Left ventricle myocardium inferior (tissue), 1 donor: ENCODE measurements around the gene NAT8L. TPM values are rescaled to one million over a fixed set of nuclear protein-coding genes. Genes with fewer than 3 reads are reported as not detected.

Experiments
- DNase-seq: peaks from one replicate; pipeline ENCODE4 v3.0.0-alpha.2; 2020
- H3K27ac ChIP-seq: fragments of 200-600 bp; replicated peaks from 2 replicates; pipeline ENCODE4 v1.8.0; 2021
- H3K27me3 ChIP-seq: fragments of 200-600 bp; 2 replicates; pipeline ENCODE4 v1.8.0; 2021; ENCODE audit warnings: low read depth
- H3K36me3 ChIP-seq: fragments of 200-600 bp; 2 replicates; pipeline ENCODE4 v1.8.0; 2021
- H3K4me1 ChIP-seq: fragments of 200-600 bp; 2 replicates; pipeline ENCODE4 v1.8.0; 2021
- H3K4me3 ChIP-seq: fragments of 200-600 bp; 2 replicates; pipeline ENCODE4 v1.8.0; 2021; ENCODE audit warnings: mild to moderate bottlenecking, moderate library complexity
- H3K9me3 ChIP-seq: fragments of 200-600 bp; replicated peaks from 2 replicates; pipeline ENCODE4 v1.8.0; 2021
- intact Hi-C: fragments of 100-400 bp; cut with micrococcal nuclease; formaldehyde crosslinking; loops from one replicate; pipeline ENCODE4 v1.11.0; 2022
- total RNA-seq: library from RNA; stranded (reverse); fragmentation: NEBNext Ultra II Directional; extraction: Animal tissue kit (Norgen Biotek cat#: 25700); gene quantifications from one replicate; pipeline ENCODE4 v1.2.1, GENCODE V29; 2021
- TF ChIP-seq, protein P1 (sequence below): fragments of 200-600 bp; IDR thresholded peaks from 2 replicates; pipeline ENCODE4 v1.8.0; 2021; ENCODE audit warnings: antibody characterized with exemption, mild to moderate bottlenecking, borderline replicate concordance
- donor health status: DM: no; HTN: yes; CAD: no; lungs with severe emphysema.

NAT8L gene
- total RNA-seq, 1 donor from 2014 or later = 0.52 TPM

DNA sequence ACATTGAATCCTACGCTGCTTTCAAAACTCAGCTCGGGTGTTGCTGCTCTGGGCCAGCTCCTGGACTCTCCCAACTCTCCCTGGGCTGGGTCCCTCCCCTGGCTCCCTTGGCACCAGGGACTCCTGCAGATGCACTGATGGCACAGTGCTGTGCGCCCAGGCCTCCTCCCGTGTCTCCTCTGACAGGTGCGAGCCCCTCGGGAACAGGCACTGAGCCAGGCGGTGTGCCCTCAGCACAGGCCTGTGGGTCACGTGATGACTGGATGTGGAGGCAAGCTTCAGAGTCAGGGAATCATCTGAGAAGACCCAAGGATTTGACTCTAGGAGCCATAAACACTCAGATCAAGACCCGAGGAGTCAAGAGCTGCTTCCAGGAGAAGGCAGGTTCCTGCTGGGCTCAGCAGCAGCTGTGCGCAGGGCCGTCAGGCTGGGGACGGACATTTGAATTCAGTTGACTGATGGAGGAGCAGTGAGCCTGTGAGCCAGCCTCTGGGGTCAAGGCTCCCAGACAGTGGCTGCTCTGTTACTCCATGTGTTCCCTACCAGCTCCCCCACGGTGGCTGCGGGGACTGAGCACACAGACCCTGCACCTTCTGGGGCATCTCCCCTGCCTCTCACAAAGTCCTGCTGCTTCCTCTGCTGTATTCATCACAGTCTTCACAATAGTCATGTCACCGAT, 33.0 kb downstream of the NAT8L start:
- Histone ChIP-seq H3K9me3 (peaks cover 21% of the 10 kb centered on the region), H3K4me3 (no peak overlapping the region), H3K27me3 (peaks cover 2% of the 10 kb centered on the region), H3K27ac (no peak overlapping the region), H3K36me3 (peaks cover 5% of the 10 kb centered on the region), H3K4me1 (no peaks in the 10 kb centered on the region)
- intact Hi-C loops = no loop called here
- no peak for DNase-seq
- TF ChIP-seq, protein P1, sequence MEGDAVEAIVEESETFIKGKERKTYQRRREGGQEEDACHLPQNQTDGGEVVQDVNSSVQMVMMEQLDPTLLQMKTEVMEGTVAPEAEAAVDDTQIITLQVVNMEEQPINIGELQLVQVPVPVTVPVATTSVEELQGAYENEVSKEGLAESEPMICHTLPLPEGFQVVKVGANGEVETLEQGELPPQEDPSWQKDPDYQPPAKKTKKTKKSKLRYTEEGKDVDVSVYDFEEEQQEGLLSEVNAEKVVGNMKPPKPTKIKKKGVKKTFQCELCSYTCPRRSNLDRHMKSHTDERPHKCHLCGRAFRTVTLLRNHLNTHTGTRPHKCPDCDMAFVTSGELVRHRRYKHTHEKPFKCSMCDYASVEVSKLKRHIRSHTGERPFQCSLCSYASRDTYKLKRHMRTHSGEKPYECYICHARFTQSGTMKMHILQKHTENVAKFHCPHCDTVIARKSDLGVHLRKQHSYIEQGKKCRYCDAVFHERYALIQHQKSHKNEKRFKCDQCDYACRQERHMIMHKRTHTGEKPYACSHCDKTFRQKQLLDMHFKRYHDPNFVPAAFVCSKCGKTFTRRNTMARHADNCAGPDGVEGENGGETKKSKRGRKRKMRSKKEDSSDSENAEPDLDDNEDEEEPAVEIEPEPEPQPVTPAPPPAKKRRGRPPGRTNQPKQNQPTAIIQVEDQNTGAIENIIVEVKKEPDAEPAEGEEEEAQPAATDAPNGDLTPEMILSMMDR = no peak

DNA sequence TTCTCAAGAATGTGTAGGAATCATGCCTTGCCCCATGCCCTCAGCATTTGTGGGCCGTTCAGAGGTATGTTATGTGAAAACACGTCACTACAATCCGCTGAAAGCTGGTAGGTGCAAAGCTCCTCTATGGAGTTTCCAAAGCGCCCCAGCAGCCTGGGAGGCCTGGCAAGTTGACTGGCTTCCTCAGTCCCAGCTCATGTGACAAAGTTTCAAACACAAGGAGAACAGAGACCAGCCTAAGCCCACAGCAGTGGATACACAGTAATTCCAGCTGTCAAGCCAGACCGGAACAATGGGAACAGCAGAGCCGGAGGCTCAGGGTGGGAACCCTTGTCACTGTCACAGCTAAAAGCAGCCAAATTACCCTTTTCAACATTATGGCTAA, 33.5 kb downstream of the NAT8L start:
- intact Hi-C loops = no loop called here
- Histone ChIP-seq H3K9me3 (peaks cover 20% of the 10 kb centered on the region), H3K27ac (no peak overlapping the region), H3K36me3 (peaks cover 5% of the 10 kb centered on the region), H3K4me1 (no peaks in the 10 kb centered on the region), H3K27me3 (peaks cover 3% of the 10 kb centered on the region), H3K4me3 (no peak overlapping the region)
- no peak for DNase-seq
- TF ChIP-seq, protein P1 = no peak

DNA sequence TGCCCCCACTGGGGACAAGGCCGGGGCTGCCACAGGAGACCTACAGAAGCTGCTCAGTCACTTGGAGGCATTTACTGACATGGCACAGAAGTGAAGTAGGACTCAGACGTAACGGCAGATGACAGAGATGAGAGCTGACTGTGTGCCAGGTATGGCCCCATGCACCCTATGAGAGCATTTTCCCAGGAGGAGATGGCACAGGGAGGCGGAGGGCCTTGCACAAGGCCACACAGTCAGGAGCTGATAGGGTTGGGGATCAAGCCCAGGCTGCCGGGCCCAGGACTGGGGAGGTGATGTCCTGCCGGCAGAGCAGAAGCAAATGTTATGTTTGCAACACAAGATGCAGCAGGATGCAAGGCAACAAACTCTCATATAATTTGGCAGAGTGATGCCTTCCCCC, 34.1 kb downstream of the NAT8L start:
- TF ChIP-seq, protein P1 = no peak
- no peaks in the 10 kb centered on the region for H3K4me1 ChIP-seq
- DNase-seq = no peak
- intact Hi-C loops = no loop called here
- H3K4me3 ChIP-seq = no peak overlapping the region
- H3K27me3 ChIP-seq = peaks cover 3% of the 10 kb centered on the region
- H3K9me3 ChIP-seq = peaks cover 19% of the 10 kb centered on the region
- peaks cover 5% of the 10 kb centered on the region for H3K36me3 ChIP-seq
- H3K27ac ChIP-seq = no peak overlapping the region

DNA sequence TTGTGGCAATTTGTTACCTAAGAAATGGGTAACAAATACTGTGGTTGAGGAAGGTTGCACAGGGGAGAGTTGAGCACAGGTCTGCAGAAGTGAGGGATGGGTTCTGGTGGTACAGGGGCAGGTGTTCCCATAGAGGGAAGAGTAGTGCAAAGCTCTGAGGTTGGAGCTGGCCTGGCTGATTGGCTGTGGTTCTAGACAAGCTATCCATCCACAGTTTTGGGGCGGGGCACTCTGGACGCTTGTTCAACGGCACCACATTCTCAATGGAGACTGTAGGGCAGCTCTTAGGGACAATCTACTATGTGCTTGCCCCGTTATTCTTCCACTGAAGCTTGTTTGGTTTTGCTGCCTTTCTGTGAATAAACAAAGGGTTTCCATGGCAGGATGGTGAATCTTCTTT, 35.4 kb downstream of the NAT8L start:
- Histone ChIP-seq H3K27me3 (peaks cover 3% of the 10 kb centered on the region), H3K9me3 (peaks cover 19% of the 10 kb centered on the region), H3K27ac (no peak overlapping the region), H3K36me3 (peaks cover 5% of the 10 kb centered on the region), H3K4me3 (no peak overlapping the region), H3K4me1 (no peaks in the 10 kb centered on the region)
- intact Hi-C loops = no loop called here
- DNase-seq = no peak
- TF ChIP-seq, protein P1 = no peak

DNA sequence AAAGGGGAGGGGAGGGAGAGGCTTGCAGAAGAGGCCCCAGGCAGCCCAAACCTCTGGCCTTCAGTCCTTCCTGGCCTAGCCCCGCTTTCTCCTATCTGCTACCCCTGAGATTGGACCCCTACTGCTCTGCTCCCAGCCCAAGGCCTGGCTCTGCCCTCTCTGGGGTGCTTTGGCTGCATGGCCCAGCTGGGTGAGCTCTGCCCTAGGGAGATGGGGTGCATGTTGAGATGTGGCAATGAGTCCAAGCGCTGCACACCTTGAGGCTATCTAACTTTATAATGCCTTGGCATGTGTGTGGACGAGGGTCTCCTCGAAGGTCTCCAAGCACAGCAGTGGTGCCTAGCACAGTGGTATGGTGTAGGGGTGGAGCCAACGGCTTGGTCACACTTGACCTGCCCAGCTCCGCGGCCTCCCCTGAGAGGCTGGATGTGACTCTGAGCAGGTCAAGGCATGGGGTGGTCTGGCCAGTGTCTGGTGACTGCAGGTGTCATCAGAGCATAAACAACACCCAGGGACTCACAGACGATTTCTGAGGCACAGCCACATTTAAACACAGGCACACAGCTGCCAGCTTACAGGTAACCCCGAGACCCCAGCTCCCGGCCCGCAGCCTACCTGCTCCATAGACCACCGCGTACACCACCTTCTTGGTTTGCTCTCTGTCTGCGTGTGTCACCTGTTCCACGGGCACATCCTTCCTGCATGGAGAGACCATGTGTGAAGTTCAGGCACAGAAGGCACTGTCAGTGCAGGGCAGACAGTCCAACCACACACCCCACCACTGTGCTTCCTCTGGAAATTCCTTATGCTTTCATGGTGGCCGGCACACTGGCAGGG, 36.3 kb downstream of the NAT8L start:
- peaks cover 5% of the 10 kb centered on the region for H3K36me3 ChIP-seq
- H3K27ac ChIP-seq = no peak overlapping the region
- intact Hi-C loops = no loop called here
- no peak for DNase-seq
- H3K4me1 ChIP-seq = no peaks in the 10 kb centered on the region
- TF ChIP-seq, protein P1 = no peak
- peaks cover 19% of the 10 kb centered on the region for H3K9me3 ChIP-seq
- no peak overlapping the region for H3K4me3 ChIP-seq
- peaks cover 3% of the 10 kb centered on the region for H3K27me3 ChIP-seq
